Chondrocyte (in vitro differentiated cells): ENCODE results near the gene NKD2. TPM values are rescaled to one million over a fixed set of nuclear protein-coding genes. Genes with fewer than 3 reads are reported as not detected.
A peak's percentile ranks its signal among the peaks of the same experiment; 100 is the strongest.

Source experiments
- DNase-seq: peaks from one replicate; pipeline ENCODE4 v3.0.0; 2021; ENCODE audit warnings: mixed read lengths, low spot score
- H3K27ac Mint-ChIP-seq: one replicate; pipeline ENCODE4 v1.8.0; 2021; ENCODE audit warnings: mild to moderate bottlenecking, moderate library complexity, mixed read lengths; ENCODE audit not compliant: unreplicated experiment
- H3K27me3 Mint-ChIP-seq: 2 replicates; pipeline ENCODE4 v1.8.0; 2021; ENCODE audit warnings: low read depth, mixed read lengths
- H3K36me3 Mint-ChIP-seq: 2 replicates; pipeline ENCODE4 v1.8.0; 2021; ENCODE audit warnings: low read depth, mixed read lengths
- H3K4me1 Mint-ChIP-seq: 2 replicates; pipeline ENCODE4 v1.8.0; 2021; ENCODE audit warnings: low read depth, mild to moderate bottlenecking, mixed read lengths
- H3K4me3 Mint-ChIP-seq: one replicate; pipeline ENCODE4 v1.8.0; 2021; ENCODE audit warnings: mild to moderate bottlenecking, moderate library complexity, mixed read lengths; ENCODE audit not compliant: unreplicated experiment
- H3K9me3 Mint-ChIP-seq: 2 replicates; pipeline ENCODE4 v1.8.0; 2021; ENCODE audit warnings: low read depth, mixed read lengths
- total RNA-seq: library from RNA; stranded (reverse); gene quantifications from 3 replicates; pipeline ENCODE4 v1.2.1, GENCODE V29; 2021
- TF ChIP-seq, protein P1 (sequence below): fragments of 200-600 bp; sonication (generic); IDR thresholded peaks from 2 replicates; pipeline ENCODE4 v1.5.0; 2021; ENCODE audit warnings: antibody characterized with exemption, mild to moderate bottlenecking, moderate library complexity

The NKD2 gene
- total RNA-seq, 1 donor from 2014 or later = not detected

DNA sequence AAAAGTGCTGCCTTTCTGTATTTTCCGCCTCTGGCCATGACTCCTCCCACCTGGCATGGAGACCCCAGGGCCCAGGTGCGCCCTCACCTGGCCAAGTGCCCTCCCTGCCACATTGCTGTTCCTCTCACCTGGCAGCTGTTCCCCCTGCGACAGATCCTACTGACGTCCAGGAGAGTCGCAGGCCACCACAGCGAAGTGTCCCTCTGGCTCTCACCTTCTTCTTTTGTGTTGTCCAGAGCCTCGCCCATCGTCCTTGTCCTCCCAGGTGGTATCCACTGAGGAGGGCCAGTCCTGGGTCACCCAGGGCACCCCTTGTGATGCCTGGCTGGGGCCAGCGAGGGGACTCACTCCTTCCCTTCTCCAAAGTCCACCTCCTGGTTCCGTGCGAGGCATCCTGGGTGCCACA lies 2.6 kb downstream of the NKD2 start:
- Mint-ChIP-seq H3K4me3 (no peak overlapping the region), H3K27me3 (peaks cover 52% of the 10 kb centered on the region), H3K9me3 (no peaks in the 10 kb centered on the region), H3K4me1 (peaks cover 3% of the 10 kb centered on the region), H3K27ac (no peak overlapping the region), H3K36me3 (no peaks in the 10 kb centered on the region)
- TF ChIP-seq, protein P1, sequence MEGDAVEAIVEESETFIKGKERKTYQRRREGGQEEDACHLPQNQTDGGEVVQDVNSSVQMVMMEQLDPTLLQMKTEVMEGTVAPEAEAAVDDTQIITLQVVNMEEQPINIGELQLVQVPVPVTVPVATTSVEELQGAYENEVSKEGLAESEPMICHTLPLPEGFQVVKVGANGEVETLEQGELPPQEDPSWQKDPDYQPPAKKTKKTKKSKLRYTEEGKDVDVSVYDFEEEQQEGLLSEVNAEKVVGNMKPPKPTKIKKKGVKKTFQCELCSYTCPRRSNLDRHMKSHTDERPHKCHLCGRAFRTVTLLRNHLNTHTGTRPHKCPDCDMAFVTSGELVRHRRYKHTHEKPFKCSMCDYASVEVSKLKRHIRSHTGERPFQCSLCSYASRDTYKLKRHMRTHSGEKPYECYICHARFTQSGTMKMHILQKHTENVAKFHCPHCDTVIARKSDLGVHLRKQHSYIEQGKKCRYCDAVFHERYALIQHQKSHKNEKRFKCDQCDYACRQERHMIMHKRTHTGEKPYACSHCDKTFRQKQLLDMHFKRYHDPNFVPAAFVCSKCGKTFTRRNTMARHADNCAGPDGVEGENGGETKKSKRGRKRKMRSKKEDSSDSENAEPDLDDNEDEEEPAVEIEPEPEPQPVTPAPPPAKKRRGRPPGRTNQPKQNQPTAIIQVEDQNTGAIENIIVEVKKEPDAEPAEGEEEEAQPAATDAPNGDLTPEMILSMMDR = peak; percentile 50
- peak; percentile 78 for DNase-seq

DNA sequence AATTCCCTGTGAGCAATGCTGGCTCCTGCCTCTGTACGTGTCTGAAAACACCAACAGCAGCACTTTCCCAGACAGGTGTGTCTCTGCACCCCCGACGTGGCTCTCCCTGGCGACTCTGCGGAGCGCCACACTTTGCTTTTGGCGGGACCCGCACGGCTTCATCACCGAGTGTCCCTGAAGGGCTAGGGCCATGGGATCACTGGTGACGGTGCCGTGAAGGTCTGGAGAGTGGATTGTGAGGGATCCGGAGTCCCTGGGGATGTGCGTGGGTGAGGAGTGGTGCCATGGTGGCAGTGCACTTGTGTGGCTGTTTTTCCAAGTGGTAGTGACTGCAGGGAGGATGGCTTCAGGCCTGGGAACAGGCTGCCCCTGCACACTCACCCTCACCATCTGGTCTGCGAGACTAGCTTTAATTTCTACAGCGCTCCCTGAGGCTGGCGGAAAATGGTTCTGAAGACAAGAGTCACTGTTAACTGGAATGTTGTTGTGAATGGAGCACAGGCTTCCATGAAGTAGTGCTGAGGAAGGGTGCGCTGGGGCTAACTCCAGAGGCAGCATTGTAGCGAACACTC lies 3.2 kb downstream of the NKD2 start:
- Mint-ChIP-seq H3K27ac (no peak overlapping the region), H3K9me3 (no peaks in the 10 kb centered on the region), H3K4me1 (peaks cover 3% of the 10 kb centered on the region), H3K27me3 (peaks cover 51% of the 10 kb centered on the region), H3K4me3 (no peak overlapping the region), H3K36me3 (no peaks in the 10 kb centered on the region)
- DNase-seq = peak; percentile 83
- TF ChIP-seq, protein P1 = no peak

DNA sequence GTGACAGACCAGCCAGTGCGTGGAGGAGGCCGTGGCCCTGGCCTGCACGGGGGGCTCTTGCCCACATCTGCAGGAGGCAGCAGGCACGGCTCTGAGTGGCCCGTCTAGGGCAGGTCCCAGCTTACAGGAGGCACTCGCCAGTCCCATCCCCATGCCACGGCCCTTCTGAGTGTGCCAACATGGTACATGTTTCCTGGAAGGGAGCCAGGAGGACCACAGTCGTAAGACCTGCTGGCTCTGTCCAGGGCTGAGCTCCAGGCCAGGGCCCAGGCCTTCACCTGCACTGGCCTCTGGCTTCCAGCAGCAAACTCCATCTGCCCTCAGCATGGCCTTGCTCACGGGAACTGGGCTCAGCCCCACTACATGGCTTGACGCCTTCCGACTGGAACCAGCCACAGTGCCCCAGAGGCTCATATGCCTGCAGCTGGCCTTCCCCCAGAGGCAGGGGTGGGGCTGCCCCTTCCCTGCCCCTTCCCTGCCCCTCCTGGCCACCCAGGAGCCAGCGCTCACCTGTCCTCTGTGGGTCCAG lies 3.8 kb downstream of the NKD2 start:
- no peak overlapping the region for H3K4me3 Mint-ChIP-seq
- peaks cover 3% of the 10 kb centered on the region for H3K4me1 Mint-ChIP-seq
- H3K27me3 Mint-ChIP-seq = peaks cover 46% of the 10 kb centered on the region
- H3K27ac Mint-ChIP-seq = no peak overlapping the region
- no peaks in the 10 kb centered on the region for H3K9me3 Mint-ChIP-seq
- peak; percentile 86 for DNase-seq
- TF ChIP-seq, protein P1 = no peak
- no peaks in the 10 kb centered on the region for H3K36me3 Mint-ChIP-seq

DNA sequence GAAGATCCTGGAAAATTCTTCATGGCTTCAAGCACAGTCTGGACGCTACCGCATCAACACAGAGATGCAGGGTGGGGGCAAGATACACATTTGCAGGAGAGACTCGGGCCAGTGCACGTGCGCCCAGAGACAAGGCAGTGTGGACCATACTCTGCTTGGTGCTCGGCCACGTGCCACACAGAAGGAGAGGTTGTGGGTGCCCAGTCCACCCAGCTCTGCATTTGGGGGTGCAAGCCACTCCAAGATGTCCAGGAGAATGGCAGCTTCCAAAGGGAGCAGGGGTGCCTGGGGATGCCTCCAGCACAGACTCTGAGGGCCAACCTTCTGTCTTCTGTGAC lies 4.3 kb downstream of the NKD2 start:
- Mint-ChIP-seq H3K27me3 (peaks cover 41% of the 10 kb centered on the region), H3K4me3 (no peak overlapping the region), H3K27ac (peak overlapping the region; percentile 3), H3K4me1 (peaks cover 3% of the 10 kb centered on the region), H3K9me3 (no peaks in the 10 kb centered on the region), H3K36me3 (no peaks in the 10 kb centered on the region)
- TF ChIP-seq, protein P1 = no peak
- DNase-seq = peak; percentile 75

DNA sequence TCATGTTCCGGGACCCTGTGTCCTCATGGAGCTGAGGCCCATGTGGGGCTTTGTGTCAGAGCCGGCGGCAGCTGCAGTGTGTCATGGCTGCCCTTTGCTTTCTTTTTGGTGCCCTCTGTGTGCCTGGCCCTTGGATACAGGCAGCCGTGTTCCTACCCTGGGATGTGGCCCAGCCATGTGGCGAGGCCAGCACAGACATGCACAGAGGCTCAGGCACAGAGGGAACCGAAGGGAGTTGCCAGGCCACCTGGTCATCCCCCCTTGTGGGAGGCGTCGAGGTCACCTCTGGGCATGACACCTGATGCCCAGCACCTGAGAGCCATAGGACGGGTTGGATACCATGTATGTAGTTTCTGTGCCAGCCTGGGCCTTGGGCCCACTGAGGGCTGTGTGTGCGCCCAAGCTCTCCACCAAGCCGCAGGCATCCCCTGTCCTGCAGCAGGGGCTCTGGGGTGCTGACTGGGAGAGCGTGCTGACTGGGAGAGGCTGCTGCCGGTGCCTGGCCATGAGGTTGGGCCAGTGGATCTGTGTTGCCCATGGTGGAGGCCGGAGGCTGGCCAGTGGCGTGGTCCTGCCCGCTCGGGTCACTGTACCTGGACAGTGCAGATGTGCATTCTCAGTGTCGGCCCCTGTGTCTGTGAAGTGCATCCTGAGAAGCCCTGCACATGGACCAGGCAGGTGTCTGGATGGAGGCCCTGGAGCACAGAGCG lies 4.8 kb downstream of the NKD2 start:
- H3K27ac Mint-ChIP-seq = no peak overlapping the region
- H3K27me3 Mint-ChIP-seq = peaks cover 38% of the 10 kb centered on the region
- peak; percentile 81 for DNase-seq
- peaks cover 3% of the 10 kb centered on the region for H3K4me1 Mint-ChIP-seq
- TF ChIP-seq, protein P1 = no peak
- no peaks in the 10 kb centered on the region for H3K9me3 Mint-ChIP-seq
- no peak overlapping the region for H3K4me3 Mint-ChIP-seq
- no peaks in the 10 kb centered on the region for H3K36me3 Mint-ChIP-seq
